Subcutaneous adipose tissue (tissue), 4 donors: Measurements from ENCODE around the gene CRYBB3. TPM values are rescaled to one million over a fixed set of nuclear protein-coding genes. Genes with fewer than 3 reads are reported as not detected.

ENCODE experiments used
- CTCF ChIP-seq: fragments of 450-650 bp; IDR thresholded peaks from one replicate; pipeline ENCODE4 v1.5.1; 2016; ENCODE audit warnings: low read depth, mild to moderate bottlenecking, control low read depth, antibody characterized with exemption, moderate library complexity
- total RNA-seq, 4 donors: library from RNA; depleted of rRNA; stranded (reverse); fragments of >200 nt; gene quantifications; one replicate each; pipeline ENCODE4 v1.1.0, GENCODE V29; 2016

Gene CRYBB3
- total RNA-seq, 4 donors from 2014 or later, result not detected

- no peak for TF ChIP-seq CTCF
Measured at GRCh38 chr22:25161017-25161915, 38.4 kb upstream of the CRYBB3 start.

GRCh38 chr22:25161916-25162530 lies 37.6 kb upstream of the CRYBB3 start:
- no peak for TF ChIP-seq CTCF

- TF ChIP-seq CTCF, result no peak
Measured at GRCh38 chr22:25162561-25162960, 37.1 kb upstream of the CRYBB3 start.

GRCh38 chr22:25165785-25166184 lies 33.9 kb upstream of the CRYBB3 start:
- no peak for TF ChIP-seq CTCF

- no peak for TF ChIP-seq CTCF
Measured at GRCh38 chr22:25166266-25167040, 33.2 kb upstream of the CRYBB3 start.

GRCh38 chr22:25167082-25167481 lies 32.6 kb upstream of the CRYBB3 start:
- no peak for TF ChIP-seq CTCF
